HCT116 (cell line): Measurements from ENCODE around the gene BPIFA1. TPM values are rescaled to one million over a fixed set of nuclear protein-coding genes. Genes with fewer than 3 reads are reported as not detected.

Source experiments
- ATAC-seq: fragments of 200-7000 bp; cut with Tn5 transposase; 2 replicates; pipeline ENCODE4 v1.9.1; 2020; ENCODE audit warnings: mild to moderate bottlenecking, moderate library complexity
- BruUV-seq: library from RNA; stranded (reverse); fragments of 400-500 nt; replicated peaks from 2 replicates; lab custom pipeline; 2021; lab: Mats Ljungman, UMichigan
- CTCF ChIA-PET: fragments of 300-600 bp; sonication (Branson Sonifier 250); formaldehyde crosslinking; loops from one replicate; lab custom pipeline; 2021; ENCODE audit warnings: antibody characterized with exemption; lab: Charles Lee
- POLR2A ChIA-PET: fragments of 300-600, 350-600 bp; sonication (Branson Sonifier 250); formaldehyde crosslinking; loops from one replicate; lab custom pipeline; 2021; ENCODE audit warnings: antibody characterized with exemption; lab: Charles Lee
- RAD21 ChIA-PET, 2 experiments: fragments of 300-600 bp; sonication (Branson Sonifier 250); formaldehyde crosslinking; loops; one replicate each; lab custom pipeline; 2023; ENCODE audit warnings: low total read pairs in 2 of 2; ENCODE audit not compliant: uncharacterized antibody in 2 of 2, unreplicated experiment in 2 of 2, low non-redundant PET in 1 of 2; lab: Charles Lee
- DNase-seq: peaks from one replicate; pipeline ENCODE4 v3.0.0-alpha.2; 2010; ENCODE audit warnings: low read depth, low spot score
- H2AFZ ChIP-seq: fragments of 200-600 bp; shearing (Covaris generic), sonication (generic); 2 replicates; pipeline ENCODE4 v1.6.1; 2017; ENCODE audit warnings: low read depth, mixed run types, mixed read lengths, antibody characterized with exemption, low read length; ENCODE audit not compliant: poor library complexity, severe bottlenecking
- H3K27ac ChIP-seq: 2 replicates; pipeline ENCODE4 v1.5.1; 2012; ENCODE audit warnings: low read depth, low read length
- H3K27me3 ChIP-seq: fragments of 200-600 bp; sonication (generic); 2 replicates; pipeline ENCODE4 v1.6.1; 2016; ENCODE audit warnings: mixed run types, low read length, mixed read lengths; ENCODE audit not compliant: insufficient read depth
- H3K36me3 ChIP-seq, 2 experiments: fragments of 200-500 bp in 1 of 2; fragments of 200-600 bp in 1 of 2; sonication (Bioruptor generic) in 1 of 2; sonication (generic) in 1 of 2; 2 replicates each; pipeline versions ENCODE4 v1.5.1 to v1.6.1; 2014 to 2016; ENCODE audit warnings: low read length in 2 of 2, inconsistent platforms in 1 of 2, mixed read lengths in 1 of 2, mixed run types in 1 of 2; ENCODE audit not compliant: insufficient read depth in 2 of 2, control insufficient read depth in 1 of 2
- H3K4me1 ChIP-seq, 2 experiments: fragments of 200-600 bp in 1 of 2; sonication (generic) in 1 of 2; 2 replicates each; pipeline versions ENCODE4 v1.5.1 to v1.6.1; 2012 to 2017; ENCODE audit warnings: low read length in 2 of 2, inconsistent platforms in 1 of 2, mild to moderate bottlenecking in 1 of 2, mixed read lengths in 1 of 2, mixed run types in 1 of 2, moderate library complexity in 1 of 2; ENCODE audit not compliant: insufficient read depth in 2 of 2, control insufficient read depth in 1 of 2
- H3K4me2 ChIP-seq: fragments of 200-600 bp; sonication (generic); 2 replicates; pipeline ENCODE4 v1.6.1; 2017; ENCODE audit warnings: mixed run types, low read length, mixed read lengths
- H3K4me3 ChIP-seq, 2 experiments: fragments of 200-600 bp in 1 of 2; sonication (generic) in 1 of 2; replicated peaks in 1 of 2; 2 replicates each; pipeline ENCODE4 v1.5.1; 2011 to 2016; ENCODE audit warnings: low read length in 2 of 2, control low read depth in 1 of 2, low read depth in 1 of 2, mild to moderate bottlenecking in 1 of 2, mixed read lengths in 1 of 2, mixed run types in 1 of 2
- H3K79me2 ChIP-seq: fragments of 200-600 bp; sonication (generic); 2 replicates; pipeline ENCODE4 v1.6.1; 2017; ENCODE audit warnings: mild to moderate bottlenecking, mixed run types, low read length, moderate library complexity, mixed read lengths; ENCODE audit not compliant: insufficient read depth
- H3K9ac ChIP-seq: fragments of 200-600 bp; sonication (generic); 2 replicates; pipeline ENCODE4 v1.6.1; 2016; ENCODE audit warnings: low read length, mixed read lengths
- H3K9me2 ChIP-seq: fragments of 200-600 bp; sonication (generic), shearing (Covaris generic); 2 replicates; pipeline ENCODE4 v1.6.1; 2017; ENCODE audit warnings: mixed run types, mild to moderate bottlenecking, moderate library complexity; ENCODE audit not compliant: insufficient read depth
- H3K9me3 ChIP-seq, 2 experiments: fragments of 200-500 bp in 1 of 2; fragments of 200-600 bp in 1 of 2; sonication (Bioruptor generic) in 1 of 2; sonication (generic) in 1 of 2; 2 replicates each; pipeline ENCODE4 v1.6.1; 2014 to 2017; ENCODE audit warnings: low read length in 2 of 2, mixed read lengths in 2 of 2, inconsistent platforms in 1 of 2, low read depth in 1 of 2, mild to moderate bottlenecking in 1 of 2, mixed run types in 1 of 2, moderate library complexity in 1 of 2; ENCODE audit not compliant: control insufficient read depth in 1 of 2, insufficient read depth in 1 of 2
- H4K20me1 ChIP-seq: fragments of 200-600 bp; sonication (generic), shearing (Covaris generic); 2 replicates; pipeline ENCODE4 v1.6.1; 2017; ENCODE audit warnings: mixed run types, mild to moderate bottlenecking, moderate library complexity; ENCODE audit not compliant: insufficient read depth
- EGR1 ChIP-seq: IDR thresholded peaks from 2 replicates; pipeline ENCODE4 v1.6.1; 2012; ENCODE audit warnings: low read depth
- ELF1 ChIP-seq: IDR thresholded peaks from 2 replicates; pipeline ENCODE4 v1.6.1; 2012; ENCODE audit warnings: low read depth, borderline replicate concordance
- EZH2phosphoT487 ChIP-seq: fragments of 200-600 bp; IDR thresholded peaks from 2 replicates; pipeline ENCODE4 v1.6.1; 2018; ENCODE audit warnings: antibody characterized with exemption, borderline replicate concordance
- POLR2A ChIP-seq: IDR thresholded peaks from 2 replicates; pipeline ENCODE4 v1.7.0; 2011; ENCODE audit warnings: borderline replicate concordance; ENCODE audit not compliant: insufficient read depth, insufficient read length; ENCODE audit errors: extremely low read depth
- REST ChIP-seq: IDR thresholded peaks from 2 replicates; pipeline ENCODE4 v1.6.1; 2012; ENCODE audit warnings: low read depth
- SIN3A ChIP-seq: IDR thresholded peaks from 2 replicates; pipeline ENCODE4 v1.6.1; 2012; ENCODE audit warnings: low read depth
- SP1 ChIP-seq: IDR thresholded peaks from 2 replicates; pipeline ENCODE4 v1.6.1; 2012; ENCODE audit warnings: low read depth
- SRF ChIP-seq: IDR thresholded peaks from 2 replicates; pipeline ENCODE4 v1.6.1; 2012; ENCODE audit warnings: low read depth
- YY1 ChIP-seq: IDR thresholded peaks from 2 replicates; pipeline ENCODE4 v1.6.1; 2011; ENCODE audit warnings: low read length, low read depth, moderate library complexity, mild to moderate bottlenecking; ENCODE audit not compliant: insufficient replicate concordance; ENCODE audit errors: extremely low read depth
- ZFX ChIP-seq: fragments of 450-650 bp; IDR thresholded peaks from 2 replicates; pipeline ENCODE4 v1.6.1; 2017
- intact Hi-C: fragments of 100-400 bp; cut with micrococcal nuclease; formaldehyde crosslinking; loops from 2 replicates; pipeline ENCODE4 v1.10.0; 2022
- total RNA-seq: library from RNA; stranded (reverse); gene quantifications from one replicate; pipeline ENCODE4 v1.2.1, GENCODE V29; 2021; ENCODE audit not compliant: unreplicated experiment
- TF ChIP-seq, protein P1 (sequence below): IDR thresholded peaks from 2 replicates; pipeline ENCODE4 v1.6.1; 2011; ENCODE audit warnings: mild to moderate bottlenecking, low read length, moderate library complexity; ENCODE audit not compliant: insufficient replicate concordance; ENCODE audit errors: extremely low read depth

Gene BPIFA1
- total RNA-seq, 1 experiment from 2014 or later, result not detected

GRCh38 chr20:33239418-33239817, 3.6 kb downstream of the BPIFA1 start:
- H3K4me1 ChIP-seq, result no peaks in the 10 kb centered on the region
- no peaks in the 10 kb centered on the region for H3K36me3 ChIP-seq
- H3K79me2 ChIP-seq, result no peaks in the 10 kb centered on the region
- no peak overlapping the region for H3K4me3 ChIP-seq
- CTCF ChIA-PET, result no interaction called here
- RAD21 ChIA-PET, result no interaction called here
- no TSS peak for BruUV-seq
- no peak overlapping the region for H3K4me2 ChIP-seq
- H3K27ac ChIP-seq, result no peak overlapping the region
- H3K9me2 ChIP-seq, result no peaks in the 10 kb centered on the region
- TF ChIP-seq EZH2phosphoT487 (no peak), POLR2A (no peak), ELF1 (no peak), ZFX (no peak), EGR1 (no peak), YY1 (no peak), SRF (no peak), SP1 (no peak), REST (no peak), SIN3A (no peak)
- TF ChIP-seq, protein P1, sequence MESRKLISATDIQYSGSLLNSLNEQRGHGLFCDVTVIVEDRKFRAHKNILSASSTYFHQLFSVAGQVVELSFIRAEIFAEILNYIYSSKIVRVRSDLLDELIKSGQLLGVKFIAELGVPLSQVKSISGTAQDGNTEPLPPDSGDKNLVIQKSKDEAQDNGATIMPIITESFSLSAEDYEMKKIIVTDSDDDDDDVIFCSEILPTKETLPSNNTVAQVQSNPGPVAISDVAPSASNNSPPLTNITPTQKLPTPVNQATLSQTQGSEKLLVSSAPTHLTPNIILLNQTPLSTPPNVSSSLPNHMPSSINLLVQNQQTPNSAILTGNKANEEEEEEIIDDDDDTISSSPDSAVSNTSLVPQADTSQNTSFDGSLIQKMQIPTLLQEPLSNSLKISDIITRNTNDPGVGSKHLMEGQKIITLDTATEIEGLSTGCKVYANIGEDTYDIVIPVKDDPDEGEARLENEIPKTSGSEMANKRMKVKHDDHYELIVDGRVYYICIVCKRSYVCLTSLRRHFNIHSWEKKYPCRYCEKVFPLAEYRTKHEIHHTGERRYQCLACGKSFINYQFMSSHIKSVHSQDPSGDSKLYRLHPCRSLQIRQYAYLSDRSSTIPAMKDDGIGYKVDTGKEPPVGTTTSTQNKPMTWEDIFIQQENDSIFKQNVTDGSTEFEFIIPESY, result no peak
- intact Hi-C loops, result no loop called here
- POLR2A ChIA-PET, result no interaction called here
- no peaks in the 10 kb centered on the region for H4K20me1 ChIP-seq
- H3K9ac ChIP-seq, result no peak overlapping the region
- ATAC-seq (no peak), DNase-seq (no peak)
- no peak overlapping the region for H2AFZ ChIP-seq
- no peaks in the 10 kb centered on the region for H3K9me3 ChIP-seq
- peaks cover 34% of the 10 kb centered on the region for H3K27me3 ChIP-seq
